ENCODE data around the gene ANP32B. TPM values are rescaled to one million over a fixed set of nuclear protein-coding genes. Genes with fewer than 3 reads are reported as not detected.

ANP32B gene
- polyA plus RNA-seq, 12 donors = 116 to 230 (median 142) TPM; not detected in 1

DNA sequence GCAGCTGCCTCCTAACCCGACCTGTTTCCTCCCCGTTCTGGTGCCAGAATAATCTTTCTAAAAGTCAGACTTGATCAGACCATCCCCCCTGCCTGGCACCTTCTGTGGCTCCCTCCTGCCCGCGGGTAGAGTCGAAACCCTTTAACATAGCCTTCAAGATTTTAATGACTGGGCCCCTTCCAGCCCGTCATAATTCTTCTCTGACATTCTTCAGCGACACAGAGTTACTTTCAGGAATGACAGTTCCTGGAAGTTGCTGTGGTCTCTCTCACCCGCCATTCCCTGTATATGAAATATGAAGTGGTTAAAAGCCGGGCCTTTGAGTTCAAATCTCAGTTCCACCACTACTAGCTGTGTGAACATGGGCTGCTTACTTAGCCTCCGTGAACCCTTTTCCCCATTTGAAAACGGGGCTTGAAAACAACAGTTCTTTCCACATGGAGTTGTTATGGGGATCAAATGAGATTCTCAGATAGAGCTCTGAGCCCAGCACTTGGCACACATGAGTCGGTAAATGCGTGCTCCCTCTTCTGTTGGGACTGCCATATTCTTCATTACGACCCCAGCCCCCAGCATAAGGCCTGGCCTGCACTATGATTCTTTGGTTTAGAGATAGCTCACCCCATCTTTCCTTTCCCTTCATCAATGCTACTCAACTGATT lies 74.1 kb downstream of the ANP32B start:
- DNase-seq = peak; percentile 49

DNA sequence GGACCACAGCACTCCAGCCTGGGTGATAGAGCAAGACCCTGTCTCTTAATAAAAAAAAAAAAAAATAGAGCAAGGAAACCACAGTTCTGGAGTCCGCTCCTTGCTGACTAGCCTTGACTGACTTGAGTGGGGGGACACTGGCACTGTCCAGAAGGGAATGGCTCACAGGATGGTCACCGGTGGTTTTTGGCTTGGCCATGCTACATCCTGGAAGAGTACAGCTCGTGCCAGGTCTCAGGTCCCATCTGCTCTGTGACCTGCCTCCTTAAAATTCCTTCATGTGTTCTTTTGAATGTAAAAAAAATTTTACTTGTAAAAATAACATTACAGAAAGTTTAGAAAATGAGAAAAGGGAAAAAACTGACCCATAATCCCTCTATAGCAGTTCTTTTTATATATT lies 79.0 kb downstream of the ANP32B start:
- DNase-seq = no peak

DNA sequence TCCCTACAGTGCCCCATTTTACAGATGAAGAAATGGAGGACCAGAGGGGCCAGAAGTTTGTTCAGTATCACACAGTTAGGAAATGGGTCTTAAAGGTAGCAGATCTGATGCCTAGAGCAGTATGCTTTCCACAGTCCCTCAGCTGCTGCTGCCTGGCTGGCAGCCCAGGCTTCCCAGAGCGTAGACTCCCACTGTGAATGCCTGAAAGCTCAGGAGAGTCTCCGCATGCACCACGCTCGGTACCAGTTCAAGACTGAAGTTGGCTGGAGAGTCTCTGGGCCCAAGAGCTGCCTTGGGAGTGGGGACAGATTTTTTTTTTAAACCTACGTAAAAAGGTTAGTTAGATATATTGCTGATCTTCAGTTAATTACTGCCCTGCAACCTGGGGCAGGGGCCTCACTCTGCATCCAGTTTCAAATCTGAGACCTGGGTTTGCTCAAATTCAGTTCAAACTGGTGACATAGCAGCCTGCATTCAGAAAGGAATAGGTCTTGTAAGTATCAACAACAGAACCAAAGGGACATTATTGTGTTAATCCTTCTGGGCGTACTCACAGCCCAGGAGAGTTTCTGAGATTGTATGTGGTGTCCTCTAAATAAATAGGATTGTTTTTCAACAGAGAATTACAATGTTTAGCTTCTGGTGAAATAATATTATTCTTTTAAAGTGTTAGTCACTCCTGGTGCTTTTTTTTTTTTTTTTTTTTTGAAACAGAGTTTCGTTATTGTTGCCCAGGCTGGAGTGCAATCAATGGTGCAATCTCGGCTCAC lies 81.7 kb downstream of the ANP32B start:
- DNase-seq = no peak

Other genes with a start within 250 kb of the ANP32B start
- gene FOXE1, start 130.1 kb upstream of the ANP32B start, polyA plus RNA-seq (ENCODE audit: insufficient read length in 12 of 12) = under 1 TPM in 3 of 12 donors, not detected in 9; 0.08 to 0.12 (median 0.10) TPM
- 10 to 100 TPM in 8 of 12 donors, 1 to 10 TPM in 3, not detected in 1; 9.4 to 16.3 (median 10.6) TPM for gene TRMO, start 60.8 kb upstream of the ANP32B start, polyA plus RNA-seq (ENCODE audit: insufficient read length in 12 of 12)
- gene HEMGN, start 45.2 kb upstream of the ANP32B start, polyA plus RNA-seq (ENCODE audit: insufficient read length in 12 of 12) = 10 to 100 TPM in 3 of 12 donors, 1 to 10 TPM in 8, not detected in 1; 2.6 to 20.6 (median 4.9) TPM
- 10 to 100 TPM in 11 of 12 donors, not detected in 1; 28.0 to 45.4 (median 33.4) TPM for gene NANS, start 73.4 kb downstream of the ANP32B start, polyA plus RNA-seq (ENCODE audit: insufficient read length in 12 of 12)
- 1 to 10 TPM in 8 of 12 donors, under 1 TPM in 3, not detected in 1; 0.73 to 6.5 (median 1.9) TPM for gene TRIM14, start 135.9 kb downstream of the ANP32B start, polyA plus RNA-seq (ENCODE audit: insufficient read length in 12 of 12)
- 1 to 10 TPM in 2 of 12 donors, under 1 TPM in 9, not detected in 1; 0.18 to 4.9 (median 0.34) TPM for gene CORO2A, start 209.3 kb downstream of the ANP32B start, polyA plus RNA-seq (ENCODE audit: insufficient read length in 12 of 12)